HG02840 (cell line): Measurements from ENCODE around the gene NEB.
"Not testable (repeated sequence)": the region's sequence is repeated elsewhere in the genome, so short reads cannot be mapped to it uniquely, and the experiment has no call there.

Experiments
- ATAC-seq: cut with Tn5 transposase; IDR thresholded peaks from one replicate; pipeline ENCODE4 v1.9.1; 2021; ENCODE audit warnings: mild to moderate bottlenecking, moderate library complexity, moderate number of reproducible peaks; ENCODE audit not compliant: unreplicated experiment, low FRiP score

Gene NEB

DNA sequence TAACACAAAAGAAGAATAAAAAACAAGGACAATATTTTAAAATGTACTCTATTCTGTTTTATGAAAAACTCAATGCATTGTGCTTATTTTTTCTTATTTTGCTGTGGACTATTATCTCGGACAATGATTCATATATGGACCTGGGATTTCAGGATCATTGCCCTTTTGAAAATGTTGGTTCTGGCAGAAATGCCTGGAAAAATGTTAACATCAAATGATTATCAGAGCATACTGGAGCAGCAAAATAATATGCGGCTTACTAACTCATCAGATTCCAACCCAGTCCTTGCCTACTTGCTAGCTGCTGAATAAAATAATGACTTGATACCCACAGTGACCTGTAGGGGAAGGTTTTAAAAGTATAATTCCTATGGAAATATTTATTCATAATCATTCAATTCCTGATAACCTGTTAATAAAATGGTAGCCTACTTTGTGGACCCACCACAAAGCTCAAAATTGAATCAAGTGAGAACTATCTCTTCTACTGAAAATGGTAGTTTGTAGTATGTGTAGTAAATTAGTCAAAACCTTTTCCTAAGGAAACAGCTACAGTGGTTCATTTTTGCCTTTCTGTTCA, 117.4 kb downstream of the NEB start:
- no peak for ATAC-seq

- ATAC-seq: no peak
These were observed 119.5 kb downstream of the NEB start for GRCh38 chr2:151614606-151615306.

- ATAC-seq: no peak
These were observed 120.1 kb downstream of the NEB start for GRCh38 chr2:151614159-151614558.

- no peak for ATAC-seq
These were observed 122.9 kb downstream of the NEB start for GRCh38 chr2:151611351-151611750.

- ATAC-seq: no peak
These were observed 124.0 kb downstream of the NEB start for GRCh38 chr2:151610310-151610709.

DNA sequence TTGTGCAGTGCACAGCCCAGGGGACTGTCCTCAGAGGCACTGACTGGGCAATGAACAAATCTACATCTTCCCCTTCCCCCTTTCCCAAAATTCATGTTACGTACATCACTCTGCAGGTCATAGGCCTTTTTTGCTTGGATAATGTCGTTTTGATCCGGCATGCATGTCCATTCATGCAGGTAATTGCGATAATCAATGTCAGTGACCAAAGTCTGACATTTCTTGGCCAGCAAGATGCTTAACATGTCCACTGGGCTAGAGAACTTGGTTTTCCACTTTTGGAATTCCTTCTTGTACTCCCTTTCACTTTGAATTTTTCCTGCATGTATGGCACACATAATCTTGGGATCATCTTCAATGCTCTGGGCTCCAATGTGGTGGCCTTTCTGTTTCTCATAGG, 124.6 kb downstream of the NEB start:
- no peak for ATAC-seq

GRCh38 chr2:151607459-151608424, 126.5 kb downstream of the NEB start:
- not testable (repeated sequence) for ATAC-seq

DNA sequence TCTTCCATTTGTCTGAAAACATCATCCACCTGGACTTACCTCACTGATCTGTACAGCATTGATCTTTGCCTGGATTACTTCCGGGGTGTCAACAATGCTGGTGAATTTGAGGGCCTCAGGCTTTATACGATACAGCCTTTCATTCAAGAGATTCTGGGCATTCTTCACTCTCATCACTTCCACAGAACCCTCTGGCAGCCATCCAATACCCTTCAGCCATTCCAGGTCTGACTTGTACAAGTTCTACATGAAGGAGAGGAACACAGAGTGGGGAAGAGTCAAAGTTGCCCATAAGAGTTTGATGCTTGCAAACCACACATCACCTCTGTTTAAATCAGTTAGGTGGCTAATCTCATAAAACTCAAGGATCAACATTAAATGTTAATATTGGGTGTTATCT, 130.7 kb downstream of the NEB start:
- not testable (repeated sequence) for ATAC-seq

DNA sequence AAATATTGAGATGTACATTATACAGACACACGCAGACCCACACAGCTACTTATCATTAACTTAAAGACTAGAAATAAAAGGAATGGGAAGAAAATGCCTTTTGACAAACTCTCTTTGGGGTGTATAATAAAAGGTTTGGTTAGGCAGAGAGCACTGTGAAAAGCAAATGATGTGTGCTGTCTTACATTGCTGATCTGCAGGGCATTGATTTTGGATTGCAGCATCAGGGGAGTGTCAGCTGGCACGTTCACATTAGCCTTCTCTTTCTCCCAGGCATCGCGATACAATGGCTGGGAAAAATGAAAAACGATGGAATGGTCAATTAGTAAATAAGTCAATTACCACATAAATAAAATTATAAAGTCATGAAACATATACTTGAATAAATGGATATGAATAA, 131.9 kb downstream of the NEB start:
- ATAC-seq: not testable (repeated sequence)

DNA sequence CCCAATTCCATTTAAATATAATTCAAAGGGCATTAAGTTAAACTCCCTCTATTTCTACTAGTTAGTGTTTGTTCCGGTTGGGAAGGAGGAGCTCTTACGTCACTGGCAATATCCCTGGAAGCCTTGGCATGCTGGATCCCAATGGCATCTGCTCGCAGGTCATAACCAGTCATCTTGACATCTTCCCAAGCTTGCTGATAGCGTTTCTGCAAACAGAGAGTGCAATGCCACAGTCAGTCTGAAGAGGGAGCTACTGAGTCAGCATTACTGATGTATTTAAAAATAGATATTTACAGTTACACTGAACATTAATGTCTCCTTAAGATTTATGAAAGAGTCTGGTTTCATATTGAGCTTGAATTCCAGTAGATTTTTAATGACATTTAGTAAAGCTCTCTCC, 132.5 kb downstream of the NEB start:
- ATAC-seq: not testable (repeated sequence)

GRCh38 chr2:151596903-151597608, 137.2 kb downstream of the NEB start:
- ATAC-seq: not testable (repeated sequence)

DNA sequence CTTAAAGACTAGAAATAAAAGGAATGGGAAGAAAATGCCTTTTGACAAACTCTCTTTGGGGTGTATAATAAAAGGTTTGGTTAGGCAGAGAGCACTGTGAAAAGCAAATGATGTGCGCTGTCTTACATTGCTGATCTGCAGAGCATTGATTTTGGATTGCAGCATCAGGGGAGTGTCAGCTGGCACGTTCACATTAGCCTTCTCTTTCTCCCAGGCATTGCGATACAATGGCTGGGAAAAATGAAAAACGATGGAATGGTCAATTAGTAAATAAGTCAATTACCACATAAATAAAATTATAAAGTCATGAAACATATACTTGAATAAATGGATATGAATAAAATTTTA, 142.4 kb downstream of the NEB start:
- ATAC-seq: not testable (repeated sequence)

GRCh38 chr2:151591250-151591907, 142.9 kb downstream of the NEB start:
- not testable (repeated sequence) for ATAC-seq

DNA sequence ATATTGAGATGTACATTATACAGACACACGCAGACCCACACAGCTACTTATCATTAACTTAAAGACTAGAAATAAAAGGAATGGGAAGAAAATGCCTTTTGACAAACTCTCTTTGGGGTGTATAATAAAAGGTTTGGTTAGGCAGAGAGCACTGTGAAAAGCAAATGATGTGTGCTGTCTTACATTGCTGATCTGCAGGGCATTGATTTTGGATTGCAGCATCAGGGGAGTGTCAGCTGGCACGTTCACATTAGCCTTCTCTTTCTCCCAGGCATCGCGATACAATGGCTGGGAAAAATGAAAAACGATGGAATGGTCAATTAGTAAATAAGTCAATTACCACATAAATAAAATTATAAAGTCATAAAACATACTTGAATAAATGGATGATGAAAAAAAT, 153.0 kb downstream of the NEB start:
- ATAC-seq: not testable (repeated sequence)

GRCh38 chr2:151580697-151581096, 153.6 kb downstream of the NEB start:
- ATAC-seq: not testable (repeated sequence)

GRCh38 chr2:151577116-151577515, 157.2 kb downstream of the NEB start:
- ATAC-seq: no peak

GRCh38 chr2:151576080-151576479, 158.2 kb downstream of the NEB start:
- ATAC-seq: no peak

- no peak for ATAC-seq
These were observed 158.9 kb downstream of the NEB start for GRCh38 chr2:151575338-151575737.

DNA sequence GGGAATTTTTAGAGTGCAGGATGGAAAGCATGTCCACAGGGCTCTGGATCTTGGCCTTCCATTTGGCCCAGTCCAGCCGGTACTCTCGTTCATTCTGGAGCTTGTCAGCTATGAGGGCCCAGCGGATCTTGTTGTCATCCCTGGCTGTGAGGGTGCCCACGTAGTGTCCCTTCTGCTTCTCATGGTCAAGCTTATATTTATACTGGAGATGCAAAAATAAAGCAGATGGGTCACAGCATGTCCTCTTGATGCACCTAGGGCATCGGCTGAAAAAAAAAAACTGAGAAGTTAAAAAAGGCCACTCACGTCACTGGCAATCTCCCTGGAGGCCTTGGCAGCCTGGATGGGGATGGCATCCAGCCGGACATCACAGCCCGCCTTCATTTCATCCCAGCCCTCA, 164.1 kb downstream of the NEB start:
- no peak for ATAC-seq

DNA sequence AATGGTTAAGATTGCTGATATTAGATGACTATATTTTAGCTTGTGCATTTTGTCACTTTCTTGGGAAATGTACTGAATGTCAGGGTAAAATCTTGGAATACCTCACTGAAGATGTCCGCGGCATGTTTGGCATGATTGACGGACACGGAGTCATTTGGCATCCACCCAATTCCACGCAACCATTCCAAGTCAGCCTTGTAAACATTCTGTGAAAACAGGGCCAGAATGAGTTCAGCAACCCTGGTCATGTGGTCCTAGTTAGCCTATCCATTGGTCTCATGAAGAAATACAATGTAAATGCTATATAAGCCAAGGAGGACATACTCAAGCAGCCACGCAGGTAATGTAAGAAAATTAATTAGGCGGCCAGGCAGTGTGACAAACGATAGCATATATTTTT, 165.1 kb downstream of the NEB start:
- ATAC-seq: no peak
